PC-9 (cell line): ENCODE results near the gene SCN3A. TPM values are rescaled to one million over a fixed set of nuclear protein-coding genes. Genes with fewer than 3 reads are reported as not detected.

Experiments
- BruUV-seq: library from RNA; stranded (reverse); fragments of 400-500 nt; replicated peaks from 2 replicates; lab custom pipeline; 2021; lab: Mats Ljungman, UMichigan
- CTCF ChIA-PET: fragments of 300-600 bp; sonication (Branson Sonifier 250); formaldehyde crosslinking; loops from one replicate; lab custom pipeline; 2022; ENCODE audit warnings: antibody characterized with exemption; lab: Charles Lee
- POLR2A ChIA-PET: fragments of 300-600 bp; sonication (Branson Sonifier 250); formaldehyde crosslinking; loops from one replicate; lab custom pipeline; 2022; ENCODE audit warnings: antibody characterized with exemption; ENCODE audit not compliant: unreplicated experiment; lab: Charles Lee
- DNase-seq, 2 experiments: peaks; one replicate each; pipeline versions ENCODE4 v3.0.0 to v3.0.0-alpha.2; 2015 to 2022; ENCODE audit warnings: mixed read lengths in 1 of 2
- H2AFZ ChIP-seq: fragments of 200-600 bp; sonication (generic); 2 replicates; pipeline ENCODE4 v1.8.1; 2017; ENCODE audit warnings: antibody characterized with exemption
- H3F3A ChIP-seq: fragments of 200-600 bp; sonication (generic); 2 replicates; pipeline ENCODE4 v1.8.1; 2017; ENCODE audit warnings: antibody characterized with exemption, mild to moderate bottlenecking, low read depth; ENCODE audit not compliant: insufficient read depth
- H3K27ac ChIP-seq: fragments of 200-600 bp; sonication (generic); 2 replicates; pipeline ENCODE4 v1.6.1; 2016; ENCODE audit warnings: mixed run types
- H3K27me3 ChIP-seq: fragments of 200-600 bp; sonication (generic); 2 replicates; pipeline ENCODE4 v1.6.1; 2016; ENCODE audit warnings: low read depth, mixed run types; ENCODE audit not compliant: insufficient read depth
- H3K36me3 ChIP-seq: fragments of 200-600 bp; sonication (generic); 2 replicates; pipeline ENCODE4 v1.6.1; 2016; ENCODE audit warnings: low read depth, mixed run types
- H3K4me1 ChIP-seq: fragments of 200-600 bp; sonication (generic); replicated peaks from 2 replicates; pipeline ENCODE4 v1.6.1; 2016; ENCODE audit warnings: mixed run types; ENCODE audit not compliant: insufficient read depth
- H3K4me2 ChIP-seq: fragments of 200-600 bp; sonication (generic); 2 replicates; pipeline ENCODE4 v1.6.1; 2017; ENCODE audit warnings: mixed run types
- H3K4me3 ChIP-seq: fragments of 200-600 bp; sonication (generic); 2 replicates; pipeline ENCODE4 v1.6.1; 2016; ENCODE audit warnings: mixed run types
- H3K79me2 ChIP-seq: fragments of 200-600 bp; sonication (generic); 2 replicates; pipeline ENCODE4 v1.6.1; 2017; ENCODE audit warnings: low read depth, mixed run types
- H3K9me2 ChIP-seq: fragments of 200-600 bp; sonication (generic); 2 replicates; pipeline ENCODE4 v1.8.1; 2017; ENCODE audit warnings: mild to moderate bottlenecking; ENCODE audit not compliant: insufficient read depth
- H3K9me3 ChIP-seq: fragments of 200-600 bp; sonication (generic); 2 replicates; pipeline ENCODE4 v1.8.1; 2016; ENCODE audit warnings: low read depth; ENCODE audit not compliant: insufficient read depth
- H4K20me1 ChIP-seq: fragments of 200-600 bp; sonication (generic); 2 replicates; pipeline ENCODE4 v1.8.1; 2017; ENCODE audit not compliant: insufficient read depth
- EZH2 ChIP-seq: fragments of 200-600 bp; sonication (generic); IDR thresholded peaks from 2 replicates; pipeline ENCODE4 v1.8.0; 2017; ENCODE audit warnings: antibody characterized with exemption, low read depth
- intact Hi-C: fragments of 100-400 bp; cut with micrococcal nuclease; formaldehyde crosslinking; loops from one replicate; pipeline ENCODE4 v1.10.0; 2022; ENCODE audit not compliant: unreplicated experiment
- total RNA-seq: library from RNA; stranded (reverse); gene quantifications from 2 replicates; pipeline ENCODE4 v1.2.3, GENCODE V29; 2021
- TF ChIP-seq, protein P1 (sequence below): fragments of 200-600 bp; sonication (generic); conservative IDR thresholded peaks from 2 replicates; pipeline ENCODE4 v1.6.1; 2017; ENCODE audit warnings: mixed run types, antibody characterized with exemption, mild to moderate bottlenecking, moderate library complexity

The SCN3A gene
- total RNA-seq, 1 experiment from 2014 or later: not detected

DNA sequence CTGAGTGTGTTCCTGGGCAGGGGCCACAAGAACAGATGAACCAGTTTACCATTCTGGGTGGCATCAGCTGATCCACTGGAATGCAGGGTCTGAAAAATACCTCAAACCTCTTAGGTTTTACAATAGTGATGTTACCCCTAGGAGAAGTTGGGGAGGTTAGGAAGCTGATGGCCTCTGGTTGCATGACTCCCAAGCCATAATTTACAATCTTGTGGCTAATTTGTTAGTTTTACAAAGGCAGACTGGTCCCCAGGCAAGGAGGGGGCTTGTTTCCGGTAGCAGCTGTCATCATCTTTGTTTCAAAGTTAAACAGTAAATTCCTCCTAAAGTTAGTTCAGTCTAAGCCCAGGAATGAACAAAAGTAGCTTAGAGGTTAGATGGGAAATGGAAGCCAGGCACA, 134.7 kb downstream of the SCN3A start:
- DNase-seq: no peak
- Histone ChIP-seq H3F3A (no peaks in the 10 kb centered on the region), H3K9me3 (no peaks in the 10 kb centered on the region), H2AFZ (no peak overlapping the region), H3K79me2 (no peaks in the 10 kb centered on the region), H3K36me3 (no peaks in the 10 kb centered on the region), H3K27me3 (no peaks in the 10 kb centered on the region), H3K4me2 (no peak overlapping the region), H3K9me2 (no peaks in the 10 kb centered on the region), H3K4me1 (no peaks in the 10 kb centered on the region), H4K20me1 (no peaks in the 10 kb centered on the region), H3K4me3 (no peak overlapping the region), H3K27ac (no peak overlapping the region)
- ChIA-PET POLR2A (no interaction called here), CTCF (no interaction called here)
- TF ChIP-seq, protein P1, sequence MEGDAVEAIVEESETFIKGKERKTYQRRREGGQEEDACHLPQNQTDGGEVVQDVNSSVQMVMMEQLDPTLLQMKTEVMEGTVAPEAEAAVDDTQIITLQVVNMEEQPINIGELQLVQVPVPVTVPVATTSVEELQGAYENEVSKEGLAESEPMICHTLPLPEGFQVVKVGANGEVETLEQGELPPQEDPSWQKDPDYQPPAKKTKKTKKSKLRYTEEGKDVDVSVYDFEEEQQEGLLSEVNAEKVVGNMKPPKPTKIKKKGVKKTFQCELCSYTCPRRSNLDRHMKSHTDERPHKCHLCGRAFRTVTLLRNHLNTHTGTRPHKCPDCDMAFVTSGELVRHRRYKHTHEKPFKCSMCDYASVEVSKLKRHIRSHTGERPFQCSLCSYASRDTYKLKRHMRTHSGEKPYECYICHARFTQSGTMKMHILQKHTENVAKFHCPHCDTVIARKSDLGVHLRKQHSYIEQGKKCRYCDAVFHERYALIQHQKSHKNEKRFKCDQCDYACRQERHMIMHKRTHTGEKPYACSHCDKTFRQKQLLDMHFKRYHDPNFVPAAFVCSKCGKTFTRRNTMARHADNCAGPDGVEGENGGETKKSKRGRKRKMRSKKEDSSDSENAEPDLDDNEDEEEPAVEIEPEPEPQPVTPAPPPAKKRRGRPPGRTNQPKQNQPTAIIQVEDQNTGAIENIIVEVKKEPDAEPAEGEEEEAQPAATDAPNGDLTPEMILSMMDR: no peak
- no peak for TF ChIP-seq EZH2
- intact Hi-C loops: no loop called here
- BruUV-seq: no TSS peak

GRCh38 chr2:165068487-165068757, 135.4 kb downstream of the SCN3A start:
- TF ChIP-seq, protein P1: no peak
- TF ChIP-seq EZH2: no peak
- Histone ChIP-seq H2AFZ (no peak overlapping the region), H3K4me1 (no peaks in the 10 kb centered on the region), H3K27me3 (no peaks in the 10 kb centered on the region), H3K36me3 (no peaks in the 10 kb centered on the region), H3F3A (no peaks in the 10 kb centered on the region), H3K27ac (no peak overlapping the region), H3K9me3 (no peaks in the 10 kb centered on the region), H3K4me2 (no peak overlapping the region), H3K79me2 (no peaks in the 10 kb centered on the region), H3K4me3 (no peak overlapping the region), H4K20me1 (no peaks in the 10 kb centered on the region), H3K9me2 (no peaks in the 10 kb centered on the region)
- DNase-seq: no peak
- ChIA-PET CTCF (no interaction called here), POLR2A (no interaction called here)
- intact Hi-C loops: no loop called here
- no TSS peak for BruUV-seq

DNA sequence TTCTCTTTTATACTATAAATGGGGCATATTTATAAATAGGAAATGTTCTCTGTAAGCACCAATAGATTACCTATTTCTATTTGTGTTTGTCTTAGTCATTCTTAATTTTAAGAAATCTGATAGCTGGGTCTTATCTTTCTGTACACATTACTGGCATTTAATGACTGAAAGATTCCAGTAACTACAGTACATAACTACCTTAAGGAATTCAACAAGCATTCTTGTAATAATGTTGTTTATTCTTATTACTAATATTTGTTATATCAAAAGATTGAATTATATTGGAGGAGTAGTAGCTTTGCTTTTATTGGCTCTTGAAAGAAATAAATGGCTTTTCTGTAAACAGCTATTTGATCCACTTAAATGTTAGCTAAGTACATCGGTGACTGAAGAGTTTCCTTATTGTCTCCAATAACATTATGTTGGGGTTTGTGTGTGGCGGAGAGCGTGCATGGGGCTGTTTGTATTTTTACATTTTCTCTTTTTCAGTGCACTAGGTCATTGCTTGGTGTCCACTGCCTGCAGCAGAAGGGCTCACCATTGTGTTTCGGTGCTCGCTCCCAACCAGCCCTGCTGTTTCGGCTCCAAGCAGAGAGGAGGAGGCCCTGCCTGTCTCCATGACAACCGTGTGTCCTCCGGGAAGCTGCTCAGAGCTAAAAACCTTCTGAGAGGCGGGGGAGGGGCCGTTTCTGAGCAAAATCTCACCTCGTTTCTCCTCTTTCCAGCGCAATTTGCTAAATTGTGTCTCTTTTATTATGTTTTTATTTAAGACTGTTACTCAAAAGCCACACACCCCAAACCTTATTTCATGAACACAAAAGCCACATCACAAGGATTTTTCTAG, 136.0 kb downstream of the SCN3A start:
- no peak for DNase-seq
- ChIA-PET CTCF (no interaction called here), POLR2A (no interaction called here)
- intact Hi-C loops: no loop called here
- no peaks in the 10 kb centered on the region for H3K9me2 ChIP-seq
- H4K20me1 ChIP-seq: no peaks in the 10 kb centered on the region
- H3F3A ChIP-seq: no peaks in the 10 kb centered on the region
- H3K79me2 ChIP-seq: no peaks in the 10 kb centered on the region
- no TSS peak for BruUV-seq
- no peaks in the 10 kb centered on the region for H3K9me3 ChIP-seq
- no peaks in the 10 kb centered on the region for H3K36me3 ChIP-seq
- no peaks in the 10 kb centered on the region for H3K27me3 ChIP-seq
- no peaks in the 10 kb centered on the region for H3K4me1 ChIP-seq
- no peak for TF ChIP-seq EZH2
- TF ChIP-seq, protein P1: no peak
- H3K4me2 ChIP-seq: no peak overlapping the region
- H2AFZ ChIP-seq: no peak overlapping the region
- no peak overlapping the region for H3K27ac ChIP-seq
- H3K4me3 ChIP-seq: no peak overlapping the region
